Liver (tissue), 9 donors: ENCODE data around the gene APBA2. TPM values are rescaled to one million over a fixed set of nuclear protein-coding genes. Genes with fewer than 3 reads are reported as not detected.

Source experiments
- DNase-seq: peaks from one replicate; pipeline ENCODE4 v3.0.0-alpha.2; 2017; ENCODE audit warnings: low spot score
- H3K27ac ChIP-seq, 2 donors: one replicate each; pipeline ENCODE4 v1.7.0; 2013; ENCODE audit warnings: inconsistent platforms in 2 of 2, low read length in 2 of 2, control low read depth in 1 of 2, low read depth in 1 of 2, mild to moderate bottlenecking in 1 of 2
- H3K27me3 ChIP-seq, 4 donors: one replicate each; pipeline versions ENCODE4 v1.6.1 to v1.7.0; 2013; ENCODE audit warnings: low read length in 3 of 4, inconsistent platforms in 1 of 4, mild to moderate bottlenecking in 1 of 4, moderate library complexity in 1 of 4; ENCODE audit not compliant: control insufficient read depth in 4 of 4, insufficient read depth in 4 of 4
- H3K36me3 ChIP-seq, 4 donors: one replicate each; pipeline versions ENCODE4 v1.6.1 to v1.7.0; 2013; ENCODE audit warnings: low read length in 3 of 4, mild to moderate bottlenecking in 3 of 4, low read depth in 1 of 4, moderate library complexity in 1 of 4; ENCODE audit not compliant: control insufficient read depth in 4 of 4, insufficient read depth in 3 of 4
- H3K4me1 ChIP-seq, 4 donors: one replicate each; pipeline versions ENCODE4 v1.6.1 to v1.7.0; 2013; ENCODE audit warnings: low read length in 3 of 4, mild to moderate bottlenecking in 3 of 4, moderate library complexity in 1 of 4; ENCODE audit not compliant: control insufficient read depth in 4 of 4, insufficient read depth in 4 of 4
- H3K4me3 ChIP-seq, 3 donors: one replicate each; pipeline versions ENCODE4 v1.6.1 to v1.7.0; 2013; ENCODE audit warnings: low read length in 3 of 3, control low read depth in 1 of 3, low read depth in 1 of 3, mild to moderate bottlenecking in 1 of 3
- H3K9ac ChIP-seq, 2 donors: one replicate each; pipeline ENCODE4 v1.7.0; 2013; ENCODE audit warnings: low read length in 2 of 2, mild to moderate bottlenecking in 2 of 2, moderate library complexity in 2 of 2, control low read depth in 1 of 2, low read depth in 1 of 2
- H3K9me3 ChIP-seq, 4 donors: one replicate each; pipeline versions ENCODE4 v1.6.1 to v1.7.0; 2013; ENCODE audit warnings: low read length in 3 of 4; ENCODE audit not compliant: control insufficient read depth in 4 of 4
- EGR1 ChIP-seq, 2 donors: IDR thresholded peaks; 2 replicates each; pipeline ENCODE4 v1.6.1; 2016 to 2018; ENCODE audit warnings: antibody characterized with exemption in 2 of 2, low read depth in 2 of 2
- FOXA1 ChIP-seq: IDR thresholded peaks from 2 replicates; pipeline ENCODE4 v1.6.1; 2016; ENCODE audit warnings: antibody characterized with exemption
- FOXA2 ChIP-seq: IDR thresholded peaks from 2 replicates; pipeline ENCODE4 v1.6.1; 2016; ENCODE audit warnings: antibody characterized with exemption
- GABPA ChIP-seq, 2 donors: IDR thresholded peaks in 1 of 2; conservative IDR thresholded peaks in 1 of 2; 2 replicates each; pipeline ENCODE4 v1.6.1; 2016; ENCODE audit warnings: antibody characterized with exemption in 2 of 2, mild to moderate bottlenecking in 1 of 2, moderate library complexity in 1 of 2
- HNF4A ChIP-seq, 2 donors: conservative IDR thresholded peaks; 2 replicates each; pipeline ENCODE4 v1.6.1; 2016; ENCODE audit warnings: antibody characterized with exemption in 2 of 2, mild to moderate bottlenecking in 2 of 2
- HNF4G ChIP-seq: IDR thresholded peaks from 2 replicates; pipeline ENCODE4 v1.6.1; 2016; ENCODE audit warnings: antibody characterized with exemption
- JUND ChIP-seq, 2 donors: IDR thresholded peaks; 2 replicates each; pipeline ENCODE4 v1.6.1; 2016; ENCODE audit warnings: antibody characterized with exemption in 2 of 2
- NR2F2 ChIP-seq: IDR thresholded peaks from 2 replicates; pipeline ENCODE4 v1.6.1; 2016; ENCODE audit warnings: antibody characterized with exemption
- RXRA ChIP-seq, 2 donors: IDR thresholded peaks; 2 replicates each; pipeline ENCODE4 v1.6.1; 2017 to 2018; ENCODE audit warnings: antibody characterized with exemption in 2 of 2, mild to moderate bottlenecking in 1 of 2
- SP1 ChIP-seq: IDR thresholded peaks from 2 replicates; pipeline ENCODE4 v1.6.1; 2018; ENCODE audit warnings: antibody characterized with exemption, mild to moderate bottlenecking
- TAF1 ChIP-seq: conservative IDR thresholded peaks from 2 replicates; pipeline ENCODE4 v1.6.1; 2016; ENCODE audit warnings: antibody characterized with exemption, mild to moderate bottlenecking
- YY1 ChIP-seq: IDR thresholded peaks from 2 replicates; pipeline ENCODE4 v1.6.1; 2016; ENCODE audit warnings: antibody characterized with exemption, mild to moderate bottlenecking
- WGBS: extraction: QIAGEN DNeasy Blood & Tissue Kit; methylation state at CpG from one replicate; pipeline ENCODE4 v1.1.7; 2013; 5-methylcytosine and 5-hydroxymethylcytosine counted together
- polyA plus RNA-seq, 2 donors: library from polyadenylated mRNA; stranded (reverse) in 1 of 2; unstranded in 1 of 2; fragments of 200-250 nt in 1 of 2; fragments of >200 nt in 1 of 2; fragmentation: Nextera tagmentation in 1 of 2; extraction: Ambion mirVana in 1 of 2; gene quantifications; one replicate each; pipeline versions ENCODE4 v1.2.1 to v1.2.3, GENCODE V29; 2013 to 2015
- total RNA-seq, 2 donors: library from RNA; depleted of rRNA; stranded (reverse); fragments of >200 nt; gene quantifications; one replicate each; pipeline ENCODE4 v1.2.3, GENCODE V29; 2014
- TF ChIP-seq, protein P1 (sequence below): fragments of 150-350 bp; IDR thresholded peaks from 2 replicates; pipeline ENCODE4 v1.5.1; 2017; ENCODE audit warnings: improper control_type of control experiment, low read depth, low read length; ENCODE audit not compliant: missing input control
- TF ChIP-seq, protein P2 (sequence below): IDR thresholded peaks from 2 replicates; pipeline ENCODE4 v1.6.1; 2016; ENCODE audit warnings: antibody characterized with exemption
- TF ChIP-seq, protein P3 (sequence below): IDR thresholded peaks from 2 replicates; pipeline ENCODE4 v1.6.1; 2016; ENCODE audit warnings: antibody characterized with exemption
- donor health status: healthy.
- donor health status: healthy.
- donor health status: healthy.
- donor health status: healthy.
- donor health status: healthy.

Gene APBA2
- total and polyA plus RNA-seq, 4 donors = 0.38 to 2.9 (median 1.7) TPM

DNA sequence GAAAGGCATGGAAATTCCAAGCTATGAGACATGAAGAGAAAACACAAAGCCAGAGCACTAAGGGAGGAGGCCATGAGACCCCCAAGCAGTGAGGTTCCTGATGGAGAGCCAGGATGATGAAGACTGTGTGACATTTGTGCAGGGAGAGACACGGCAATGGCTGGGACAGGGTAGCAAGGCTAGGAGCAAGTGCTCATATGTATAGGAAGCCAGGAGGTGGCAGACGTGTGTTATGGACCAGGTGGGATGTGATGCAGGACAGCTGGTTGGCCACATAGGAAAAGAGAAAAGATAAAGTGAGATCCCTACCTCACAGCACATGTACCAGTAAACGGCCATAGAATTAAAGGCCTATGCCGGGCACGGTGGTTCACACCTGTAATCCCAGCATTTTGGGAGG lies 112.7 kb downstream of the APBA2 start:
- Histone ChIP-seq H3K9me3 (no peaks in the 10 kb centered on the region), H3K4me3 (no peak overlapping the region), H3K36me3 (no peaks in the 10 kb centered on the region), H3K27me3 (no peaks in the 10 kb centered on the region), H3K4me1 (no peaks in the 10 kb centered on the region), H3K9ac (no peak overlapping the region), H3K27ac (no peak overlapping the region)
- TF ChIP-seq FOXA1 = no peak
- TF ChIP-seq, protein P1, sequence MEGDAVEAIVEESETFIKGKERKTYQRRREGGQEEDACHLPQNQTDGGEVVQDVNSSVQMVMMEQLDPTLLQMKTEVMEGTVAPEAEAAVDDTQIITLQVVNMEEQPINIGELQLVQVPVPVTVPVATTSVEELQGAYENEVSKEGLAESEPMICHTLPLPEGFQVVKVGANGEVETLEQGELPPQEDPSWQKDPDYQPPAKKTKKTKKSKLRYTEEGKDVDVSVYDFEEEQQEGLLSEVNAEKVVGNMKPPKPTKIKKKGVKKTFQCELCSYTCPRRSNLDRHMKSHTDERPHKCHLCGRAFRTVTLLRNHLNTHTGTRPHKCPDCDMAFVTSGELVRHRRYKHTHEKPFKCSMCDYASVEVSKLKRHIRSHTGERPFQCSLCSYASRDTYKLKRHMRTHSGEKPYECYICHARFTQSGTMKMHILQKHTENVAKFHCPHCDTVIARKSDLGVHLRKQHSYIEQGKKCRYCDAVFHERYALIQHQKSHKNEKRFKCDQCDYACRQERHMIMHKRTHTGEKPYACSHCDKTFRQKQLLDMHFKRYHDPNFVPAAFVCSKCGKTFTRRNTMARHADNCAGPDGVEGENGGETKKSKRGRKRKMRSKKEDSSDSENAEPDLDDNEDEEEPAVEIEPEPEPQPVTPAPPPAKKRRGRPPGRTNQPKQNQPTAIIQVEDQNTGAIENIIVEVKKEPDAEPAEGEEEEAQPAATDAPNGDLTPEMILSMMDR = no peak
- no peak for TF ChIP-seq HNF4G
- TF ChIP-seq JUND (IDR thresholded peaks at IDR 0.05) = no peak
- no peak for TF ChIP-seq EGR1 (IDR thresholded peaks at IDR 0.05; ENCODE audit: low read depth in 2 of 2)
- DNase-seq = no peak
- 95% methylated on average over 5 of the region's 5 CpGs for WGBS

DNA sequence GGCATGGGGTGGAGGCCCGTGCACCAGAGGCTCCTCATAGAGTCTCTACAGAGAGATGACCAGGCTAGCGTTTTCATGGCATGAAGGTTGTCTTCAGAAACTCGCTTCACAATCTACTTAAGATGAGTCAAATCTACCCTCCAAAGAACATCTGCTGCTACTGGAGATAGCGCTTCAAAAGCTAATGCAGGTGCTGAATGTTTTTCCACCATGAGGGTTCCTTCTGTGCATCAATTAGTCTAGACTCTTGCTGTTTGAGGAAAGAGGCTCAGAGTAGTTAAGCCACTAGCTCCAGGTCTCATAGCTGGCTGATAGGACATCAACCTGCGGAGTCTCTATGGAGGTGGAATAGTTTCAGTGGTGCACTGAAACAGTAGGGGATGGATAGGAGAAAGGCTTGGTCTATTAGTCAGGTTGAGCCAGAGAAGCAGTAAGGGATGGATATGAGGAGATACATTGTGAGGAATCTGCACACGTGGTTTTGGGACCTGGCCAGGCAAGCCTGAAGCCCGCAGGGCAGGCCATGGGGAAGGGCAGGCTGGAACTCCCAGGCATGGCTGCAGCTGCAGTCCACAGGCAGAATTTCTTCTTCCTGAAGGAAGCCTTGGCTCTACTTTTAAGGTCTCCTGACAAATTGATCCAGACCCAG lies 117.5 kb downstream of the APBA2 start:
- WGBS = 92% methylated on average over 7 of the region's 7 CpGs
- no peaks in the 10 kb centered on the region for H3K4me1 ChIP-seq
- H3K27me3 ChIP-seq = no peaks in the 10 kb centered on the region
- no peak for TF ChIP-seq JUND (IDR thresholded peaks at IDR 0.05)
- TF ChIP-seq EGR1 (IDR thresholded peaks at IDR 0.05; ENCODE audit: low read depth in 2 of 2) = no peak
- TF ChIP-seq, protein P2, sequence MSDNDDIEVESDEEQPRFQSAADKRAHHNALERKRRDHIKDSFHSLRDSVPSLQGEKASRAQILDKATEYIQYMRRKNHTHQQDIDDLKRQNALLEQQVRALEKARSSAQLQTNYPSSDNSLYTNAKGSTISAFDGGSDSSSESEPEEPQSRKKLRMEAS = no peak
- no peak for TF ChIP-seq RXRA (IDR thresholded peaks at IDR 0.05)
- no peak for TF ChIP-seq FOXA2
- no peak for TF ChIP-seq HNF4A (conservative IDR thresholded peaks at IDR 0.05)
- TF ChIP-seq NR2F2 = no peak
- TF ChIP-seq, protein P3, sequence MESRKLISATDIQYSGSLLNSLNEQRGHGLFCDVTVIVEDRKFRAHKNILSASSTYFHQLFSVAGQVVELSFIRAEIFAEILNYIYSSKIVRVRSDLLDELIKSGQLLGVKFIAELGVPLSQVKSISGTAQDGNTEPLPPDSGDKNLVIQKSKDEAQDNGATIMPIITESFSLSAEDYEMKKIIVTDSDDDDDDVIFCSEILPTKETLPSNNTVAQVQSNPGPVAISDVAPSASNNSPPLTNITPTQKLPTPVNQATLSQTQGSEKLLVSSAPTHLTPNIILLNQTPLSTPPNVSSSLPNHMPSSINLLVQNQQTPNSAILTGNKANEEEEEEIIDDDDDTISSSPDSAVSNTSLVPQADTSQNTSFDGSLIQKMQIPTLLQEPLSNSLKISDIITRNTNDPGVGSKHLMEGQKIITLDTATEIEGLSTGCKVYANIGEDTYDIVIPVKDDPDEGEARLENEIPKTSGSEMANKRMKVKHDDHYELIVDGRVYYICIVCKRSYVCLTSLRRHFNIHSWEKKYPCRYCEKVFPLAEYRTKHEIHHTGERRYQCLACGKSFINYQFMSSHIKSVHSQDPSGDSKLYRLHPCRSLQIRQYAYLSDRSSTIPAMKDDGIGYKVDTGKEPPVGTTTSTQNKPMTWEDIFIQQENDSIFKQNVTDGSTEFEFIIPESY = no peak
- no peak for TF ChIP-seq YY1
- TF ChIP-seq TAF1 = no peak
- TF ChIP-seq GABPA (IDR thresholded peaks at IDR 0.05 in 1 of 2, conservative IDR thresholded peaks at IDR 0.05 in 1 of 2) = no peak
- no peaks in the 10 kb centered on the region for H3K36me3 ChIP-seq
- no peaks in the 10 kb centered on the region for H3K9me3 ChIP-seq
- H3K4me3 ChIP-seq = no peak overlapping the region
- H3K9ac ChIP-seq = no peak overlapping the region
- H3K27ac ChIP-seq = no peak overlapping the region
- no peak for DNase-seq

DNA sequence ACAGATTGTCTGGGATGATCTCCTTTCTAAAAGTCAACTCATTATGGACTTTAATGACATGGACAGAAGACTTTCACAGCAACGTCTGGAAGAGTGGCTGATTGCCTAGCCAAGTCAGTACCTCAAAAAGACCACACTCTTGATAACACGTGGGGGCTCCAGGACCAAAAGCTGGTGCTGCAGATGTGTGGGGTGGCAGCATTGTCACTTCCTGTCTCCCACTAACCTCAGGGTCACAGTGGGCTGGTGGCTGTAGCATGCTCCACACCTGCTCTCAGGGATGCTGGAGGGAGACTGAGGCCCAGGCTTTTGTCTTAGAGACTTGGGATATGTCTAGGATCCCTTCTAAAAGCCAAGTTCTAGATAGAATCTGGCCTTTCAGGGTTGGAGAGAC lies 118.1 kb downstream of the APBA2 start:
- no peaks in the 10 kb centered on the region for H3K9me3 ChIP-seq
- H3K9ac ChIP-seq = no peak overlapping the region
- no peak for DNase-seq
- H3K36me3 ChIP-seq = no peaks in the 10 kb centered on the region
- TF ChIP-seq TAF1 (no peak), HNF4G (no peak), HNF4A (conservative IDR thresholded peaks at IDR 0.05) (no peak), EGR1 (IDR thresholded peaks at IDR 0.05; ENCODE audit: low read depth in 2 of 2) (no peak), RXRA (IDR thresholded peaks at IDR 0.05) (no peak), GABPA (IDR thresholded peaks at IDR 0.05 in 1 of 2, conservative IDR thresholded peaks at IDR 0.05 in 1 of 2) (no peak), SP1 (no peak), FOXA1 (no peak), YY1 (no peak), FOXA2 (no peak)
- TF ChIP-seq, protein P3 = no peak
- TF ChIP-seq, protein P1 = no peak
- no peak overlapping the region for H3K4me3 ChIP-seq
- no peaks in the 10 kb centered on the region for H3K4me1 ChIP-seq
- 58% methylated on average over 2 of the region's 2 CpGs for WGBS
- no peak overlapping the region for H3K27ac ChIP-seq
- no peaks in the 10 kb centered on the region for H3K27me3 ChIP-seq
